GM03348 (cell line): ENCODE measurements around the gene AGRN.

Experiments
- DNase-seq: peaks from one replicate; pipeline ENCODE4 v3.0.0; 2012; ENCODE audit warnings: low spot score

The AGRN gene

DNA sequence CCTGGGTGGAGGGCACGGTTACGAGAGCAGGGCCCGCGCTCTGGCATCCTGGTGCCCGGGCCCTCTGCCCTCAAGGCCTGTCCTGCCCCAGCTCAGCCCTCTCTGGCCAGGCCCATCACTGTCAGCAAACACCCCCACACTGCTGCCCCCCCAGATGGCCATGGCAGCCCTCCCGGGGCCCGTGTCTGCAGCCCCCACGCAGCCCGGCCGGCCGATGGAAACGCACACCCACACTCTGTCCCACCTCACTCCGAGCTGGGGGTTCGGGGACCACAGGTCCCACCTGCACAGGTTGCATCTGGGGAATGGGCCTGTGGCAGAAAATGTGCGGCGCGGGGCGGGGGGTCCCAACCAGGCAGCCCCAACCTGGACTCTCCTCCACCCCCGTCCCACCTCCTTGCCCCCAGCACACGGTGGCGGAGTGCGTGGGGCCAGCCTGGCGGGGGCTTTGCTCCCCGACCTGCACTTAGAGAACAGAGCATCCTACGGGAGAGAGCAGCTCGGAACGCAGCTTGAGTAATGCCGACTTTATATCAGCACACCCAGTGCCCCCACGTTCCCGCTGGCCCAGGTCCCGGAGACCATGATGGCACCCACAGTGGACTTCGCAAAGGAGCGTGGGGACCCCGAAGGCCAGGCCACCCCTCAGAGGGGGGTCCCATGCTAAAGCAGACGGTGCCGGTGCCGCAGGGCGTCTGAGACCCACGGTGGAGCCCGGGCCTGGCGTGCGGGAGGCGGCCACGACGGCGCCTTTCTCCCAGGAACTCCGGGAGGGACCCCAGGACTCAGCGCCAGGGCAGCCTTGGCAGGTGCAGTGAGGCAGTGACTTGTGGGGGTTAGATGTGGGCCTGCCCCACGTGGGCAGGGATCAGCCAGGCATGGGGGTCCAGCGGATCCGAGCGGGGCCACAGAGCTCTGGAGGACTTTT is 61.7 kb downstream of the AGRN start:
- DNase-seq, result no peak

DNA sequence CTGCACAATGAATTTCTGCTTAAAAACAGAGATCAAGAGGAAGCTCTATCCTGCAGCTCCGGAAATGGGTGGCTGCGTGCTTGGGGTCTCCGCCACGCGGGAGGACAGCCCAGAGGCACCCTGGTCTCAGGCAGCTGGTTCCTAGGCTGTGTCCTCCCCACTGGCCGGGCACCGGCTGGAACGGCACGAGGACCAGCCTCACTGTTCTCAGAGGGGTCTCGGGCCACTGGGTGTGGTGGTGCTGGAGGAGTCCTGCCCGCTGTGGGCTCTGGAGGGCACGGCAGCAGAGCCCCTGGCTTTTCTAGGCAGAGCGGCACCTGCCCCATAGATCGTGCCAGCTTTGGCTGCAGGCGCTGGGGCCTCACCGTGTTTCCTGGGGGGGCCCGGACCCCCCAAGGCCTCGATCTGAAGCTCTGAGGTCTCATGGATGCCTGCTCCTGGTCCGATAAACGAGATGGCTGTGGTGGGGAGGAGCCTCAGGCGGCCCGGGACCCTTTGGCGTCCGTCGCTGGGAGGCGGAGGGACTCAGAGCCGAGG is 62.4 kb downstream of the AGRN start:
- DNase-seq, result no peak

DNA sequence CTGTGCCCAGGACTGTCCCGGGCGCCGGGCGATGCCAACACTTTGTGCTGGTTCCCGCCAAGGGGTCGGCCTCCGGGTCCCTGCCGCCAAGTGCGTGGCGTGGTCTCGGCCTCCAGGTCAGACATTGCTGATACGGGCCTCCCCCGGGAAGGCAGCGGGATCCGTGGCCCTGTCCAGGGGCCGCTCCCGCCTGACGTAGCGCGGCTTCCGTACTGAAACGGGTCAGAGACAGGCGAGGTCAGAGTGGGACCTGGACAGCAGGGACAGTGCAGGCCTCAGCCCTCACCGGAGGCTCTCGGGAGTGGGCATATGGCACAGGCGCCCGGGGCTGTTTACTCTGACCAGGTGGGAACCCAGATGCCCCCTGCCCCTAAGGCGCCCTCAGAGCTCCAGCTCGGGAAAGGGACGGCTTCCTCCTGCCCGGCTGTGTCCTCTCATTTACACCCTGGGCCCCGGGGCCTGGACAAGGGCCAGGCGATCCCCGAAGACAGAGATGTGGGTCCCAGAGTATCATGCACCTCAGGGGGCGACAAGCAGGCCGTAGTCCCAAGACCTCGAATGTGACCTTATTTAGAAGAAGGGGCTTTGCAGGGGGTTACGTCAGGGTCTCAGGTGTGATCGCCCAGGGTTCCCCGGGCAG is 63.0 kb downstream of the AGRN start:
- DNase-seq, result no peak

DNA sequence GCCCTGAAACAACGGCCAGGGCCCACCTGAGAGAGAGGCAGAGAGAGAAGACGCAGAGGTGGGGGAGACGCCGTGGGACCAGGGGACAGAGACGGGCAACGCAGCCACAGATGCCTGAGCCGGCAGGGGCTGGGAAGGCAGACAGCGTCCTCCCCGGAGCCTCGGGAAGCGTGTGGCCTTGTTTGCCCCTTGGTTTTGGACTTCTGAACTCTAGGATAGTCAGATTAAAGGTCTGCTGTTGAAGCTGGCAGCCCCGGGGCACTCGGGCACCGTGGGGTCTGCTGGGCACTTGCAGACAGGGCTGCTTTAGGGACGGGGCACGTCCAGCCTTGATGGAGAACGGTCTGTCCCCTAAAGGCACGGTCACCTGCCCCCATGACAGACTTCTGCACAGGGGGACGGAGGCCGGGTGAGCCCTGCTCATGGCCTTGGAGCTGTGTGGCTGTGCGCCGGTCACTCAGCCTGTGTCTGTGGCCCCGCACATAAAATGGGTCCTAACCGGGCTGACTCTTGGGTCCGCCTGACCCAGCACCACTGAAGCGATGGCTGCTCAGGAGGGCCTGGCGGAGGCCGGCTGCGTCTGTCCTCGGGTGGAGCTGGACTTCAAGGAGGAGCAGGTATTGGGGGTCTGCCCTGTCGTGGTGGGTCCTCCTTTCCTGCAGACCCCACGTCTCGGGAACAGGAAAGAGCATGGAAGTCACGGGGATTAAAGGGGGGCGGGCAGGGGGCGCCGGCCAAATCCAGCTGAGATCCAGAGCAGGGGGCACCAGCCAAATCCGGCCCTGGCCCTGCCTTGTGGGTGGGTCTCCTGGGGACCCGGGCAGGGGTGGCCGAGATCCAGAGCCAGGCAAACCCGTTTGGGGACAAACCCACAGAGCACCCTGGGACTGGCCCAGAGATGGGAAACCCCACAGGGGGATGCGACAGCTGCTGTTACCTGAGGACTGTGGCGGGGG is 63.8 kb downstream of the AGRN start:
- DNase-seq, result no peak

DNA sequence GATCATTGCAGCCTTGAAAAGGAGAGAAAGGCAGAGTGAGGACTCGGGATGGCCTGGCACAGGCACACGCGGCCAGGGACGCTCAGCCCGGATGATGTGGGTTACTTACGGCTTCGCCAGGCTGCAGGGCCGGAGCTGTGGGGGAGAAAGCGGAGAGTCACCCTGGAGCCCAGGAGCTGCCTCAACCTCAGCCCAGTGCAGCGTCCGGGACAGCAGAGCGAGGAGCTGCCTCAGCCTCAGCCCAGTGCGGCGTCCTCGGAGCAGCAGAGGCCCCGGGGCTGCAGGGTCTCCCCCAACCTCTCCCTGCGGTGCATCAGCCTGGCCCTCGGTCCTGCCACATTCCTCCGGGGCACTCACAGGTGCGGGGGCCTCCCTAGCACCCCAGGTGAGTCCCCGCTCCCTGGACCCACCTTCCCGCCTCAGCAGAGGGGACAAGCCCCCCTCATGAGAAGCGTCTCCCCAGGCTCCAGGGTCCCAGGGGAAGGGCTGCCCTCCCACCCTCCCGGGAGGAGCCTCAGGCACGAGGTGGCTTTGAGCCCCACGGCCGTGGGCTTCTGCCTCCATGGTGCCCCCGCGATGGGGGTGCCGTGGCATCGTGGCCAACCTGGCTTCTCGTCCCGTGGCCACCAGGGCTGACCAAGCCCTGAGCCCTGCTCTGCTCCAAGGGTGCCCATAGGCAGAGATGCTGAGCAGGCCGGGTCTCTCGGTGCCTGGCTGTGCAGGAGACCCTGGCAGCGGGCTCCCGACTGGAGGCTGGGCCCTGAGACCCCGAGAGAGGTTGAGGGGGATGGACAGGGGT is 64.7 kb downstream of the AGRN start:
- no peak for DNase-seq

DNA sequence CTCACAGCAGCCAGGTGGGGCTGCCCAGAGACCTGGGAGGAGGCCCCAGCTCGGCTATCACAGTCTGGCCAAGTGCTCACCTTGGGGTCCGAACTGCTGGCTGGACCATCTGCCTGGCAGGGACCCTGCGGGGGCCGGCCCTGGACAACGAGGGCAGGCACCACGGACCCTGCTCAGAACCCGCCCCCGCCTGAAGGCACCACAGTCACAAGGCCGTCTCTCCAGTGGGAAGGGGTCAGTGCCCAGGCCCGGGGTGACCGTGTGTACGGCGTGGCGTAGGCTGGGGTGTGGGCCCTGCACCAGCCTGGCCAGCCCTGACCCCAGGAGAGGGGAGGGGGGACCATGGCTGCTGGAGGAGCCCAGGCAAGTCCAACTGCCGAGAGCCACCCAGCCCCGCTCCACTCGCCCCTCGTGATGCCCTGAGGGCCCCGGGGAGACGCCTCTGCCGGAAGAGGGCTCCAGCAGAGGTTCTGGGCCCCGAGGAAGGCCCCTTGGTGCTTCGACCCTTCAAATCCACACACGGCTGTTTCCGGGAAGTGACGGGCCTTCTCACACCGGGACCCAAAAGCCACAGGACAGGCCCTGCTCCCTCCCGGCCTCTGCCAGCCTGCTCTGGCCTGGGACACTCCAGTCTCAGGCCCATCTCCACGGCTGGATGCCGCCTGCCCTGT is 65.4 kb downstream of the AGRN start:
- no peak for DNase-seq

DNA sequence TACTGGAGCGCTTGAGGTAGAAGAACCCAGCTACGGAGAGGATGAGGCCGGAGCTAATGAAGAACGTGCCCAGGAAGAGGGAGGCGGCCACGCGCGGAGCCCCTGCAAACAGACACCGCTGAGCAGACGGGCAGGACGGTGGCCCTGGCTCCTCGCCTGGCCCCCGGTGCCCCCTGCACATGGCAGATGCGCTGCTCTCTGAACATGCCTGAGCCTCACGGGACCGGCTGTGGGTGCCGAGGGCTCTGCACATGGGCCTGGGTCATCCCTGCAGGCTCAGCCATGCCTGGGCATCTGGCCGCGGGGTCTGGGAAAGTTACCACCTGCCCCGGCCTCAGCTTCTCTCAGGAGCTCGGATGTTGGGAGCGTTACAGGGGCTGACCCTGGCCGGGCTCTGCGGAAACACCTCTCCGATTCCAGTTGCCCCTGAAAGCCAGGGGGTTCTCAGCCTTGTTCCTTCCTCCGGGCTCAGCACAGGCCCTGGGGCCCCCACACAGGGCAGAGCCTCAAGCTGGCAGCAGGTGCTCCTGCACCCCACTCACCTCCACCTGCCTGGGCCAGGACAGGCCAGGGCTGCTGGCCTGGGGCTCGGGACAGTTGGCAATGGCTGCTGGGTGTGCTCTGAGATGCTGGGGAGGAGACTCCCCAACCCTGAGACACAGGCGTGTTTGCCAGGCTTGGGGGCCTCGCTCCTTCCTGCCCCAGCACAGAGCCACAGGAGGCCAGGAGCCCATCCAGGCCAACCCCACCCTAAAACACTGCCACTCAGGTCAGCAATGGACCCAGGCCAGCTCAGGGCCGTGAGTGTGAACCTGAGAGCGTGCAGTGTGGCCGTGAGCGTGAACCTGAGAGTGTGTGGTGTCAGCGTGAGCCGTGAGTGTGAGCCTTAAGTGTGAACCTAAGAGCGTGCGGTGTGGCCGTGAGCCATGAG is 66.3 kb downstream of the AGRN start:
- no peak for DNase-seq

DNA sequence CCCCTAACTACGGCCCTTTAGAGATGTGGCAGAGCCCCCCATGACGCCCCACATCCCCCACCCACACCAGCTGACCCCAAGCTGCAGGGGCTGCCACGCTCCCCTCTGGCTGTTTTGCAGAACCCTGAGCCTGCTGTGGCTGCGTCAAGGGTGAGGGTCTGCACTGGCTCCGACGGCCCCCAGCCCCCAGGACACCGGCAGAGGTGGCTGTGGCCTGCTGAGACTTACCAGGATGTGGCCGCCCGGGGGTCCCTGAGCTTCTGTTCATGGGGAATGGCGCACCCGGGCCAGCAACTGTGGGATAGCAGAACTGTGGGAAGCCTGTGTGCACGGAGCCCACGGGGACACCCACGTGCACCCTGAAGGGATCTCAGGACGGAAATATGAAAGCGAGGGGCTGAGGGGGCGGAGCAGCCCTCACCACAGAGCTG is 67.0 kb downstream of the AGRN start:
- DNase-seq, result no peak

DNA sequence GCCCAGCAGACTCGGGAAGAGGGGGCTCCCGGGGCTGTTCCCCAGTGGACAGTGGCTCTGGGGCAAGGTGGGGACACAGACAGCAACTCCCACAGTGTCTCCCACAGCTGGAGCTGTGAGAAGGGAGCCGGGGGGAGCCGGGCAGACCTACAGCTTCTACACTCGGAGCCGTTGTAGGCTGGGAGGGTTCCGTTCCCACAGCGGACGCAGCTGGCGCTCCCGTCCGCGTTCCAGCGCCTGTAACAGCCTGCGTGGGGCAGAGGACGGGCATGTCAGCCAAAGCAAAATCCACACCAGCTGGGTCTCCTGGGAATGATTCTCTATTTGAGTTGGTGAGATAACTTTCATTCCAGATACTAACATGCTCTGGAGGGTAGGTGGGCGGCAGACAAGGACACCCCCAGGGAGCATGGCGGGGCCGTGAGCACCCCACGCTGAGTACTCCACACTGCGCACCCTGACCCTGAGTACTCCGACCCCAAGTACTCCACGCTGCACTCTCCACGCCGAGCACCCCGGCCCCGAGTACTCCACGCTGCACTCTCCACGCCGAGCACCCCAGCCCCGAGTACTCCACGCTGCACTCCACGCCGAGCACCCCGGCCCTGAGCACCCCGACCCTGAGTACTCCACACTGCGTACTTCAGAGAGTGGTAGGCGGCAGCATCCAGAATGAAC is 67.6 kb downstream of the AGRN start:
- DNase-seq, result no peak

DNA sequence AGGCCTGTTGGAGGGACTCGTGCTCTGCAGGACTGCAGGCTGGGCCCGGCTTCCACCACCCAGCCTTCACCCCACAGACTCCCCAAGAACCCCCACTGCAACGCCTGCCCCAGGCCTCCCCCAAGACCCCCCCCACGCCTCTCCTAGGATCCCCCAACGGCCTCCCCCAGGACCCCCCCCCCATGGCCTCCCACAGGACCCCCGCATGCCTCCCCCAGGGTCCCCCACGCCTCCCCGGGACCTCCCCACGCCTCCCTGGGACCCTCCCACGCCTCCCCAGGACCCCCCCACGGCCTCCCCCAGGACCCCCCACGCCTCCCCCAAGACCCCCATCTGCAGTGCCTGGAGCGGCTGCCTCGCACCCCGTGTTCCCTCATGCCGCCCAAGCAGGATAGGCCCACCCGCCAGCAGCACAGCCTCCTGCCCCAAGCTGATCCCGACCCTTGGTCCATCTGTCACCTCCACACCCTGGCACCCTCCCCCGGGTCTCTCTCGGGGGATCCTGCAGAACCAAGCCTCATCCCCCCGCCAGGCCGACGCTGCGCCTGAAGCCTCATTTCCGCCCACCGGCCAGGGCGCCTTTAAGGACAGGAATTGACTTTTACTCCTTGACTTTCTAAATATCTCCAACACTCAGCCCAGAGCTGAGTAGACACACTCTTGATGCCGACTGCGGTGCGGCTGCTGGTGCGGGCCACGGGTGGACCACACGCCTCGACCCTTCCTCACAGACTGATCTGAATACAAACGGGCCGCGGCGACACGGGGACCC is 68.3 kb downstream of the AGRN start:
- DNase-seq, result no peak

DNA sequence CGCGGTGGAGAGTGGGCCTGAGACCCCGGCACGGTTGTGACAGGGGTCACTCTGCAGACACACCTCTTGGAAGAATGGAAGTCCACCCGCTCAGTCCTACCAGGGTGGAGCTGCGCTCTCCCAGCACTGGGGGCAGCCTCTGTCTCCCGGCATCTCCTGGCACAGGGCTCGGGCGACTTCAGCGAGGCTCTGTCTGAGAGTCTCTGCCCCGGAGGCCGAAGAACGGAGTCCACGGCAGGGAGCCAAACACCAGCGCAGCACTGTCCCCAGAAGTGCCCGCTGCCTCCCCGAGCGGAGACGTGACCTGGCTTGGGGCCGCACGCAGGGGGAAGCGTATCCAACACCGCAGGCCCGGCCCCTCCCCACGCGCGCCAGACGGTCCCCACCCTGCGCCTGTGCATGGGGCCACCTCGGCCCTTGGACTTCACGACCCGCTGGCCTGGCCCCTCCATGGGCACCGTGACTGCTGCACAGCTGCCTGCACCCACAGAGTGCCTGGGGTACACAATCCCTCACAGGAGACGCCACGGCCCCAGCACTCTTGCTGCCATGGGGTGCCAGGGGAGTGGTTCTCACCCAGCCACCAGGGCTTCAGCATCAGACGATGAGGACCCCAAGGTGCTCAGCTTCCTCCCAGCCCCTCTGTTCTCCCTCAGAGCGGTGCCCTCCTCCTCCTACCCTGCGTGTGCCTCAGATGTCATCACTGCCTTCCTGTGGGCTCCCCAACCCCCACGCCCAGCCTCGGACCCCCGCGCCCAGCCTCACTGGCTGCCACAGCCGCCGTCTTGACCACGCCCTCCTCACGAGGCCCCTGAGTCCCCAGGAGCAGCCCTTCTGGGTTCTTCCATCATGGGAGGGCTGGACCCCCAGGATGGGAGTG is 69.1 kb downstream of the AGRN start:
- DNase-seq, result no peak

DNA sequence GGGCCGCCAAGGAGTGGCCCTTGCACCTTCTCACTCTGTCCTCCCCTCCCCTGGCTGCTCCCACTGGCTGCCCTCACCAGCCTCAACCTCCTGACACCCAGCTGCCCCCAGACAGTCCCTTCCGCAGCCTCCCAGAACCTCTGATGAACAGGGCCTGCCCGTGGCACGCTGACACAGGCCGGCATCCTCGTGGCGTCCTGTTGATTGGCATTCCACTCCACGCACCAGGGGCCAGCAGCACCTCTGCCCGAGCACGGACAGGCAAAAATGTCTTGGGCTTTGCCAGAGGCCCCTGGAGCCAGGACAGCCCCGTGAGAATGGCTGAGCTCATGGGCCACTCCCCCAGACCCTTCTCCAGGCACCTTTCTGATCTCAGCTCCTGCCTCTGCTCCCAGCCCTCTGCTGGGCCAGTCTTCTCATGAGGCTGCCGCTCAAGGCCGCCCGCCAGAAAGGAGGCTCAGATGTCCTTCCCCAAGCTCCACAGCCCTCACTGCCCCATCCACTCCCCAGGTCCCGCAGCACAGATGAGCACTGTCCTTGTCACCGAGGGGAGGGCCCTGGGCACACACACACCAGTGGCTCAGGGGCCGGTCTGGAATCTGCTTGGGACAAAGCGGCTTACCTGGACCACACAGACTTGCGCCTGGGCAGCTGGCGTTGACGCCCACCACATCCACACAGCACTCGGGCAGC is 70.0 kb downstream of the AGRN start:
- no peak for DNase-seq

DNA sequence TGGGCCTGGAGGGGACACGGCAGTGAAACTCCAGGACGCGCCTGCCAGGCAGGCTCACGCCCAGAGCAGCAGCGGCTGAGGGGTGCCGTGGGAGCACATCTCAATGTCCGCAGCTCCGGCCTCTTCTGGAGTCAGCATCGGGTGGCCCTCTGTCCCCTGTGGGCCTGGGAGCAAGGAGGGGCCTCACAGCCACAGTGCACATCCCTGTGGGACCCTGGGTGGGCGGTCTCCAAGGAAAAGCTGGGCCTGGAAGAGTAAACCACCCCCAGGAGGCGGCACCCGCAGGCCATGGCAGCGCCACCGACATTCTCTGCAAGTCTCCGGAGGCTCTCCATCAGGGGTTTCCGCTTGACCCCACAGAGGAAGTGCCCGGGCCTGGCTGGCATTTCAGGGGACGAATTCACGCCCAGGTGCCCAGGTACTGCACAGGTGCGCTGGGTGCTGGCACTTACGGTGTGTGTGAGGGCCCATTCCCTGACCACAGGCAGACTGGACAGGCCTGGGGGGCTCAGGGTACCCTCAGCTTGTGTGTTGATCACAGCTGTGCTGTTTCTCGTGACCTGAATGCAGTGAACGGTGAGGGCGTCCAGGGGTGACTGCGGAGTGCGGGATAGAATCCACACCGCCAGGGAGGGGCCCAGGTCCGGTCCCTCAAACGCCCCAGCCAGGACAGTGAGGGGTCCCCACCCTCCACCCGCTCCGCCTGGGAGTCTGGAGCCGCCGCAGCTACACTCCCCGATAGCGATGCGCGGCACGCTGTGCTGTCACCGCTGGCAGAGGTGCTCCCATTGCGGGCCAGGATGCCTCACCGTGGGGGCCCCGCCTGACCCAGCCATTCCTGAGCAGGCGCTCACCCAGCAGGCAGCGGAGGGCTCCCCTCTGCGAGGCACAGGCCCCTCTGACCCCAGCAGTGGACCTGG is 70.8 kb downstream of the AGRN start:
- DNase-seq, result no peak

DNA sequence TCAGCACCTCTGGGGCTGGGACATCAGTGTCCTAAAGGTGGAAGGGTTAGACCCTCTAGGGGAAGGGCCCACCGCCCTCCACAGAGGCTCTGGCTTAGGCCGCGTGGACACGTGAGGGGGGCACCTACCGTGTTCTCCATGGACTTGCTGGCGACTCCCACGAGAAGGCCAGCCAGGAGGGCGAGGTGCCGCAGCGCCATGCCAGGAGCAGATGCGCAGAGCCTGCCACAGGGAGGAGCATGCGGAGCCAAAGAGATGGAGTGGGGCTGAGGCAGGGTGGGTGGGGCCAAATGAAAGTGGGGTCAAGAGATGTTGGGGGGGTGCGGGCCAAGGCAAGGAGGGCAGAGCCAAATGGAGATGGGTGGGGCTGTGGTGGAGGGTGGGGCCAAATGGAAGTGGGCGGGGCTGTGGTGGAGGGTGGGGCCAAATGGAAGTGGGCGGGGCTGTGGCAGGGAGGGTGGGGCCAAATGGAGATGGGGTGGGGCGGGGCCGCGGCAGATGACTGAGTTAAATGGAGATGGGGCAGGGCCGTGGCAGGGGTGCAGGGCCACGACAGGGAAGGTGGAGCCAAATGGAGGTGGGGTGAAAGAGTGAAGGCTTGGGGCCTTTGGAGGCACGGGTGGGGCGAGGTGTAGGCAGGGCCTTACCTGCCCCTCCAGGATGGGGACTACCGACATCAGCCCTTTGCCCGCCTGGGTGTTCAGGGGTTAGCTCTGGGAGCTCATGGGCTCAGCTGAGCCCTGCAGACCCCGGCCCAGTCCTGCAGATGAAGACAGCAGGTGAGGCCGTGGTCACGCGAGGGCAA is 71.6 kb downstream of the AGRN start:
- no peak for DNase-seq
